ENCODE results near the gene LRRD1.

- TF ChIP-seq POLR2AphosphoS5 (IDR thresholded peaks at IDR 0.05) (no peak), EP300 (IDR thresholded peaks at IDR 0.05) (no peak)
These were observed 1.6 kb downstream of the LRRD1 start for GRCh38 chr7:92177362-92177761.

Measured in gastroesophageal sphincter (tissue), 2 donors.